NCI-H2227 treated with DMSO at 0.1 percent for 48 hours (cell line): ENCODE results near the gene STPG2.
A peak's percentile ranks its signal among the peaks of the same experiment; 100 is the strongest.

Experiments
- DNase-seq: peaks from one replicate; lab custom pipeline; 2025; lab: John Stamatoyannopoulos, UW

STPG2 gene

GRCh38 chr4:97812768-97813167, 330.5 kb downstream of the STPG2 start:
- no peak for DNase-seq

DNA sequence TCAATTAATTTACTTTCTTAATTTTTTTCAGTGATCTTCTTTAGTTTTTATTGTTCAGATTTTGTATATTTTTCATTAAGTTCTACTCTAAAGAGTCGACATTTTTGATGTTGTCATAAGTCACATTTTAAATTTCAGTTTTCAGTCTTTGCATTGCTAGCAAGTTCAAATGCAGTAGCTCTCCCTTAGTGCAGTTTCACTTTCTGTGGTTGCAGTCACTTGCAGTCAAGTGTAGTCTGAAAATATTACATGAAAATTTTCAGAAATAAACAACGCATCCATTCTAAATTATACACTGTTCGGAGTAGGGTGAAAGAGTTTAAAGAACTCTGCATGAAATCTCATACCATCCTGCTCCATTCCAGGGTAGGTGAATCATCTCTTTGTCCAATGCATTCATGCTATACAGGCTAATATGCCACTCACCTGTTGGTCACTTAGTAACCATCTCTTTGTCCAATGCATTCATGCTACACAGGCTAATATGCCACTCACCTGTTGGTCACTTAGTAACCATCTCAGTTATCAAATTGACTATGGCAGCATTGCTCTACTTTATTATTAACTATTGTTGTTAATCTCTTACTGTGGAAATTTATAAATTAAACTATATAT, 356.9 kb downstream of the STPG2 start:
- DNase-seq = no peak

- no peak for DNase-seq
Measured at GRCh38 chr4:97778174-97778573, 365.1 kb downstream of the STPG2 start.

GRCh38 chr4:97774347-97774989, 368.8 kb downstream of the STPG2 start:
- DNase-seq = no peak

GRCh38 chr4:97770222-97770621, 373.1 kb downstream of the STPG2 start:
- no peak for DNase-seq

DNA sequence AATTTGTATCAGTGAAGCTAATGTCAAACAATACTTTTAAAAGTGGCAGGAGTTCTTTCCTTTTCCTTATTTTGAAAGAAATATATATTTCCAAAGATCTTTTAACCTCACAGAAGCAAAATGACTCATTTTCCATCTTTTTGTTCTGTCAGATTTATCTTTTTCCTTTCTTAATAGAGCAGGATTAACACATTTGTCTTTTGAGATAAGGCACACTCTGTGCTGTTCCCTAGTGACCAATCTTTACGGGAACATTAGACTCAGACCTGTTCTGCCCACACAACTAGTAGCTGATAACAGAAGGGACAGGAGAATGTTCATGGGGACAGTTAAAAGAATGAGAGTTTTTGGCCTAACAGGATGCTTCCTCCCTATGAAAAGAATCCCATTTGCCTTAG, 381.2 kb downstream of the STPG2 start:
- no peak for DNase-seq

DNA sequence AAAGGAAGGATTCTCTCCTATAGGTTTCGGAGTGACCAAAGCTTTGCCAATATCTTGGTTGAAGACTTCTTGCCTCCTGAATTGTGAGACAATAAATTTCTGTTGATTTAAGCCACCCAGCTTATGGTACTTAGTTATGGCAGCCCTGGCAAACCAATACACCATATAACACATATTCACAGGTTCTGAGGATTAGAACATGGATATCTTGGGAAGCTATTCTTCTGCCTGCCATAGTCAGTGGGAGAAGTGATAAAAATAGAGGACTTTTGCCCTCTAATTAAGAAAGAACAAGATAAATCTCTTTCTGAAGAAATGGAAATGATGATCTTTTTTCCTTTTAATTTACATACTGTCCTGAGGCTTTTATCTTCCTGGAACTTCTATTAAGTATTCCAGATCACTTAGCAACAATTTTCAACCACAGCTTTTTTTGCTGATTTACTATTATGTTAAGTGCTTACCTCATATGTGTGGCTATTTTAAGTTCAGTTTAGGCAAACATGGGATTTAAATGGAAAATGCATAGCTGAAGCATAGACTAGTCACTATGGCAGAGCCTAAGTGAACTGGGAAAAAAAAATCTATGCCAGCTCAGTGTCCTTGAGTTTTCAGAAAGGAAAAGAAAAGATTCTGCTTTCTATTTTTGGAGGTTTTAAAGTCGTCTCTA, 381.7 kb downstream of the STPG2 start:
- no peak for DNase-seq

- no peak for DNase-seq
Measured at GRCh38 chr4:97759785-97760184, 383.5 kb downstream of the STPG2 start.

DNA sequence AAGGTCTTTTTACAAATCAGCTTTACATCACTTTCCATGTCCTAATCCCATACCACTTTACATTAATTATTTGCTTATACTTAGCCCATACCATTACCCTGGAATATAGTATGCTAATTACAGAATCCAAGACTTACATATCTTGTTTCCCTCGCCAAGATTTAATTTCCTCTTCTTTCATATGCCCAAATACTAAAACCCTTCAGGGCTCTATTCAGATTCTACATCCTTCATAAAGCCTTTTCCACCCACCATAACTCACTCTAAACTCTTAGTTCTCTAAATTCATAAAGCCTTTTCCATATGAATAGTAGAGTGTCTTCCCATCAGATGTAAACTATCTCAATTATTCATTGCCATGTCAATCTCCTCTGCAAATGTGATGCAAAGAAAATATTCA, 390.7 kb downstream of the STPG2 start:
- DNase-seq = no peak

- DNase-seq = no peak
Measured at GRCh38 chr4:97747945-97748344, 395.3 kb downstream of the STPG2 start.

DNA sequence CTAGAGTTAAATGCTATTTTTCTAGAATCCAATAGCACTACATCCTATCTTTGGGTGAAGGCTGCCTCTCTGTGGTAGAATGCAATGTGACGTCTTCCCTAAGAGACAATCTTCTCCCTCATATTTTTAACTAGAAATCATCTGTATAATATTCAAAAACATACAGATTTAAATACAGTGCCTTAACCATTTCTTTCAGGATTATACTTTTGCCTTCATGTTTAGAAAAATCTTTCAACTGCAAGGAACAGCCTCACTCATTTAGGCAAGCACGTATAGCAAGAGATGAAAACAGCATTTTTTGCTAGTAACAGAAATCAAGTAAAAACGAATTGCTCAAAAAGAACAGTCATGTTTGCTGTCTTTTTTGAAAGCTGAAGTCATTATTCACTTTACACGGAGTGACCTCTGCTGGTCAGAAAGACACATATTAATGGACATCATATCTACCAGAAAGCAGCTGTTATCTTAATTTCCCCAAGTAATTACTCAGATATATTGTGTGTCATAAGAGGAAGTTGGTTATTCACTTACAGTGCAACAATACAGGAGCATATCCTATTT, 422.3 kb downstream of the STPG2 start:
- peak; percentile 58 for DNase-seq

GRCh38 chr4:97691111-97691605, 452.1 kb downstream of the STPG2 start:
- no peak for DNase-seq

DNA sequence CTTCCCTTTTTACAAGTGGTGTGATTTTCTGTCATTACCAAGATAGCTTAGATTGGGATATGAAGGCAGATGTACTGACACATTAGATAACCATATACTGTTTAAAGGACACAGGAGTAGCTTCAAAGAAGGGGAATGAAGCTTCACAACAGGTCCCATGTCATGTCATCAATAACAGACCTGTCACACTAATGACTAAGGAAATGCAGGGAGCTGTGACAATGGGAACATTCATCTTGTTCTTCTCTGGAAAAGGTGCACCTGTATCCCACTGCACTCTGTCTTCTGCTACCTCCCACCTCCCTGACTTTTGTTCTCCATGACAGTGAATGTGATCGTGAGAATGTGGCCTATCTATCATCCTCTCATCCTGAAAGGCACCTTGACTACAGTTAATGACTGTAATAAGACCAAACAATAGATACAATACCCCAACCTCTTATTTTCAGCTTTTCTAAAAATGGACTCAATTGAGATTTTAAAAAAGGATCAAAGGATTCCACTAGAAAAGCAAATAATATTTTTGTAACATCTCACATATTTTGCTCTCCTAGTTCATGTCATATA, 472.5 kb downstream of the STPG2 start:
- peak; percentile 97 for DNase-seq

- DNase-seq = no peak
Measured at GRCh38 chr4:97665553-97665952, 477.7 kb downstream of the STPG2 start.

DNA sequence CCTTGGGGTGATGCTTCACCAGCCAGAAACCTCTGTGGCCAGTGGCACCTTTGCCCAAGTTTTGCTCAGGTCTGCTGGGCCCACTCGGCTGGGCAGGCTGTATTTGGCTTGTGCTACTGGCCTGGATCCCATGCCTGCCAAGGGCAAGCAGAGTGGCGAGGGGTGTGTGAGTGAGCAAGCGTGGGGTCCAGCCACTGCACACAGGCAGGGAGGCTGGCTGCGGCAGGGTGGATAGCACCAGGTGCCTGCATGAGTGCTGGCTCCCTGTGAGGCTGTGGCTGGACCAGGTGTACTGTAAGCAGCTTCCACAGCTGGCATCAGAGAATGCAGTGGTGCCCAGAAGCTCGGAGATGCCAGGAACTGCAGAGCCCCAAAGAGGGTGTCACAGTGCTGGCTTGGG, 478.5 kb downstream of the STPG2 start:
- no peak for DNase-seq

DNA sequence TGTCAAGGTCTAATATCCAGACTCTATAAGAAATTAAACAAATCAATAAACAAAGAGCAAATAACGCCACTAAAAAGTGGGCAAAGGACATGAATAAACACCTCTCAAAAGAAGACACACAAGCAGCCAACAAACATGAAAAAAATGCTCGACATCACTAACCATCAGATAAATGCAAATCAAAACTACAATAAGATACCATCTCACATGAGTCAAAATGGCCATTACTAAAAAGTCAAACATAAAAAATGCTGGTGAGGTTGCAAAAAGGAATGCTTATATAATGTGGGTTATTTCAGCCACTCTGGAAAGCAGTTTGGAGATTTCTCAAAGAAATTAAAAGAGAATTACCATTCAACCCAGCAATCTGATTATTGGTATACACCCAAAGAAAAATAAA, 481.1 kb downstream of the STPG2 start:
- no peak for DNase-seq

DNA sequence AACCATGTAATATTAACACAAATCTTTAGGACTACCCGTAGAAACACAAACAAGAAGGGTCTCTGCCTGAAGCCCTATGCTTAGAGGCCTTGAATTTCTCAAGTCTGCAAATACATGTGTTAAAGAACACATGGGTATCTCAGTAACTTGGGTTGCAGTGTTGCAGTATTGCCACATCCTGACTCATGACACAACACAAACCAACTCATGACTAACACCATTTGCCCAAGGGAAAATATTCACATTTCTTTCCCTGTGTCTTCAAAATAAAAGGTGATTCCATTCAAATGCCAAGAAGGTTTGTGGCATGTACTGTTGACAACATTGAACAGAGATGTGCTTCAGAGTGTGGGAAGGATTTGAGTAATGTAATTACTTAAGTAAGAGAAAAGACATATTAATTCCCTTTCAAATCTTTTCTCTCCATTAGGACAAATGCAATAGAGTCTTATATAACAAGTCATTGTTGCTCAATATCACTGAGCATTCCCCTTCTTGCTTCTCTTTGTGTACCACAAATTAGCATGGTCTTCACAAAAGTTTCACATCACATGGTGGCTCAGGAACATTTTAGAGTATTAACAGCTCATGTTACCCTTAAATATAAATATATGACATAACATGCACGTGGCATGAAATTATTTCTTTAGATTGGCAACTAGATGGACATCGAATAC, 487.1 kb downstream of the STPG2 start:
- DNase-seq = no peak

DNA sequence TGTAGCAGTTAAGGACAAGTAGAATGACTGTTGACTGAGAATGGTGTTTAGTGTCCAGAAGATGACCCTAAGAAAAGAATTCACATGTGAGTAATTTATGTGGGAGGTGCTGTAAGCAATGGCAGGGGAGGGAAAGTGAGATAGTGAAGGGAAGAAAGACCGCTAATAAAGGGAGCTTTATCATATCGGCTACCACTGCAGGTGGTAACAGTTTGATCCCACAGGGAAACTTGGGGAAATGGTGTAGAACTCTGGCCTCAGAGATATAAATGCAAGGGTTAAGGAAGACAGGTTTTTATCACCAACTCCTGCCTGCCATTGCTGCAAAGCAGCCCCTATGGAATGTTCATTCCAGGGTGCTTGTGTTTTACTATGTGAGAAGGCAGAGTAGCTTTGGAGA, 489.6 kb downstream of the STPG2 start:
- DNase-seq = no peak

DNA sequence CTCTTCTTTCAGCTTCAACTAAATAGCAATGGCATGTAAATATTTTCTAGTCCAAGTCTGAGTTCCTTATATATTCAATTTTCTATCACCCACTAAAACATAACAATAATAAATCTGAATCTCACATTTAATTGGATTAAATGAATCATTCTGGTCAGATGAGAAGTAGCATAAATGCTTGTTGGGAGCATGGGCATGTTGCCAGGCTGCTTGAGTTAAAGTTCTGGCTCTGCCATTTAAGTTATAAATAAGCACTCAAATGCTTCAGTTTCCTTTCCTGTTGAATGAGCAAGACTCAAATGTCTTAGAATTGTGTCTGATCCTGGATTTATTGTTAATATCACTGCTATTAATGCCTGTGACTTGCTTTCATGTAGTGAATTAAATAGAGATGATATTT, 496.3 kb downstream of the STPG2 start:
- DNase-seq = no peak

GRCh38 chr4:97645071-97645821, 498.0 kb downstream of the STPG2 start:
- peak; percentile 44 for DNase-seq

- DNase-seq = no peak
Measured at GRCh38 chr4:97643179-97643578, 500.1 kb downstream of the STPG2 start.
